AG09319 (cell line): ENCODE data around the gene LYST.

ENCODE experiments used
- DNase-seq: peaks from one replicate; pipeline ENCODE4 v3.0.0-alpha.2; 2010; ENCODE audit warnings: low read depth; ENCODE audit errors: extremely low read depth
- TF ChIP-seq, protein P1 (sequence below): IDR thresholded peaks from 2 replicates; pipeline ENCODE4 v1.5.1; 2011; ENCODE audit warnings: low read depth, mild to moderate bottlenecking, inconsistent platforms, low read length, moderate library complexity

Gene LYST

DNA sequence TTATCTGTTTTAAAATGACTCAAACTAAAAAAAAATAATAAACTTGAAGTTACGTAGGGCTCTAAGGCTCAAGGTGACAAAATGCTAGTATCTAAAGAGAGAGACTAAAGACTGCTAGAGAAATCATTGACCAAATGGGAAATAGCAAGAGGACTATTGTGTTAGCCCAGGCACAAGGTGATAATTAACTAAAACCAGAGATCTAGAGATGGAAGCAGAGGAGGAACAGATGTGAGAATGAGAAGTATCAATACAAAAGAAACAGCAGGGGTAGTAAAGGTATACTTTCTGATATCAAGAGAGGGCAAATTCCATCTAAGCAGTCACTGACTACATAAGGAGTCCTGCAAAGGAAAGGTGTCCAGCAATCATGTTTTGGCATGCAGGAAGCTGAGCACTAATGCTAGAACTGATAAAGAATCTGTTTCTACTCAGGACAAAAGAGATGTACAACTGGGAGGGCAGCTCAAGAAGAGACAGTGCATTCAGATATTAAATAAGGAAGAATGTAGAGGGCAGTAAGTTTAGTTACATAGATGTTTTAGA is 116.9 kb downstream of the LYST start:
- TF ChIP-seq, protein P1, sequence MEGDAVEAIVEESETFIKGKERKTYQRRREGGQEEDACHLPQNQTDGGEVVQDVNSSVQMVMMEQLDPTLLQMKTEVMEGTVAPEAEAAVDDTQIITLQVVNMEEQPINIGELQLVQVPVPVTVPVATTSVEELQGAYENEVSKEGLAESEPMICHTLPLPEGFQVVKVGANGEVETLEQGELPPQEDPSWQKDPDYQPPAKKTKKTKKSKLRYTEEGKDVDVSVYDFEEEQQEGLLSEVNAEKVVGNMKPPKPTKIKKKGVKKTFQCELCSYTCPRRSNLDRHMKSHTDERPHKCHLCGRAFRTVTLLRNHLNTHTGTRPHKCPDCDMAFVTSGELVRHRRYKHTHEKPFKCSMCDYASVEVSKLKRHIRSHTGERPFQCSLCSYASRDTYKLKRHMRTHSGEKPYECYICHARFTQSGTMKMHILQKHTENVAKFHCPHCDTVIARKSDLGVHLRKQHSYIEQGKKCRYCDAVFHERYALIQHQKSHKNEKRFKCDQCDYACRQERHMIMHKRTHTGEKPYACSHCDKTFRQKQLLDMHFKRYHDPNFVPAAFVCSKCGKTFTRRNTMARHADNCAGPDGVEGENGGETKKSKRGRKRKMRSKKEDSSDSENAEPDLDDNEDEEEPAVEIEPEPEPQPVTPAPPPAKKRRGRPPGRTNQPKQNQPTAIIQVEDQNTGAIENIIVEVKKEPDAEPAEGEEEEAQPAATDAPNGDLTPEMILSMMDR = no peak
- no peak for DNase-seq

- DNase-seq = no peak
- TF ChIP-seq, protein P1 = no peak
Observed at GRCh38 chr1:235748747-235749146, 118.0 kb downstream of the LYST start.

GRCh38 chr1:235746245-235746644 is 120.5 kb downstream of the LYST start:
- no peak for DNase-seq
- TF ChIP-seq, protein P1 = no peak

- DNase-seq = no peak
- TF ChIP-seq, protein P1 = no peak
Observed at GRCh38 chr1:235745503-235746136, 121.1 kb downstream of the LYST start.

- TF ChIP-seq, protein P1 = no peak
- DNase-seq = no peak
Observed at GRCh38 chr1:235742914-235743599, 123.6 kb downstream of the LYST start.

DNA sequence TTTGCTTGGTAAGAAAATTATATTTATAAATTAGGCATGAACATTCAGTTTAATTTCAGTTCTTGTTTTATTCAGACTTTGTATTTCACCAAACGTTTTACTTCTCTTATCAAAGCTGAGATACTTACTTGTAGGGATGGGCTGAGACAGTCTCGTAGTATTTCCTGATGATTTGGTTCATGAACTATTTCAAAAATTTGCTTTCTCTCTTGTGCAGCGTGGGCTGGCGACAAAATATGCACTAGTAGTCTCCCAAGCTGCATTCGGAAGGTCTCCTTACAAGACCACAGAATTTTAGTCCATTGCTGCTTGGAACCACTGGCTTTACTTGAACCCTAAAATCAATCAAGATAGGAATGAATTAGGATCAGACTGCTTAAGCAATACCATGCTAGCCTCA is 125.4 kb downstream of the LYST start:
- TF ChIP-seq, protein P1 = no peak
- DNase-seq = no peak

DNA sequence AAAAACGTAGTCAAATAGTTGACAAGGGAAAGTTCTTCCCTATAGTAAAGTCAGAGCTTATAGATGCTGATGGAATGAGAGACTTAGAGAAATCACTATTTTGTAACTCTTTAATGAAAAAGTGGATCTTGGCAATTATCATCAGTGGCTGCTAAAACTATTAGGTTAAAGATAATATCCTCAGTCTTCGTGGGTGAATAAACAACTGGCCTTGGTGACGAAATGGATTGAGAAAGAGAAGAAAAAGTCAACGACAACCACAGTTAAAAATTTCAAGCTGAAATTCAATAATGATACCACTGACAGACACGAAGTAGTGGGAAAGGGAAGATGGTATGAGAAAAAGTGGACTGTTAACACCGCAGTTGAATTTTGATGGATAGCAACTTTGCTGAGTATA is 127.1 kb downstream of the LYST start:
- TF ChIP-seq, protein P1 = no peak
- DNase-seq = no peak
